HepG2 (cell line): Measurements from ENCODE around the gene TECPR1. TPM values are rescaled to one million over a fixed set of nuclear protein-coding genes. Genes with fewer than 3 reads are reported as not detected.

Source experiments
- ATAC-seq: fragments of 200-7000 bp; cut with Tn5 transposase; 3 replicates; pipeline ENCODE4 v1.9.1; 2020; ENCODE audit warnings: mild to moderate bottlenecking, moderate library complexity
- BruUV-seq: library from RNA; stranded (reverse); fragments of 400-500 nt; replicated peaks from 2 replicates; lab custom pipeline; 2021; lab: Mats Ljungman, UMichigan
- CTCF ChIA-PET: fragments of 300-600 bp; formaldehyde crosslinking; extraction: SDS; loops from one replicate; lab custom pipeline; 2021; ENCODE audit warnings: low total read pairs, inconsistent platforms, low intra/inter-chr PET ratio; lab: Yijun Ruan, JAX
- POLR2A ChIA-PET: fragments of 350-600 bp; sonication (Branson Sonifier 250); formaldehyde crosslinking; loops from one replicate; lab custom pipeline; 2020; ENCODE audit warnings: antibody characterized with exemption, inconsistent platforms; lab: Yijun Ruan, JAX
- DNase-seq: peaks from one replicate; pipeline ENCODE4 v3.0.0-alpha.2; 2015; ENCODE audit warnings: low spot score
- FAIRE-seq: peaks from 3 replicates; lab custom pipeline; 2011; peaks lifted over from hg19 to GRCh38; lab: Jason Lieb, UNC
- H2AFZ ChIP-seq: one replicate; pipeline ENCODE4 v1.6.1; 2011; ENCODE audit warnings: low read length, inconsistent platforms
- H3K27ac ChIP-seq: fragments of 300-600 bp; 3 replicates; pipeline ENCODE4 v1.8.0; 2011; ENCODE audit warnings: mixed run types, mild to moderate bottlenecking, mixed read lengths, low read length, inconsistent platforms; ENCODE audit not compliant: insufficient read depth; ENCODE audit errors: extremely low read length
- H3K27me3 ChIP-seq, 2 experiments: fragments of 200-600 bp in 1 of 2; 2 replicates in 1 of 2; 3 replicates in 1 of 2; pipeline versions ENCODE4 v1.6.0 to v1.8.0; 2011; ENCODE audit warnings: low read length in 2 of 2, mild to moderate bottlenecking in 2 of 2, moderate library complexity in 2 of 2, inconsistent platforms in 1 of 2; ENCODE audit not compliant: insufficient read depth in 2 of 2, control insufficient read depth in 1 of 2
- H3K36me3 ChIP-seq, 2 experiments: fragments of 200-600 bp in 1 of 2; replicated peaks in 1 of 2; 2 replicates in 1 of 2; 3 replicates in 1 of 2; pipeline versions ENCODE4 v1.5.1 to v1.8.0; 2011; ENCODE audit warnings: low read length in 2 of 2, inconsistent platforms in 1 of 2; ENCODE audit not compliant: insufficient read depth in 2 of 2, control insufficient read depth in 1 of 2
- H3K4me1 ChIP-seq: 2 replicates; pipeline ENCODE4 v1.5.1; 2012; ENCODE audit warnings: low read length, inconsistent platforms; ENCODE audit not compliant: insufficient read depth
- H3K4me2 ChIP-seq: 2 replicates; pipeline ENCODE4 v1.6.0; 2011; ENCODE audit warnings: low read depth, low read length, inconsistent platforms
- H3K4me3 ChIP-seq, 3 experiments: fragments of 200-600 bp in 1 of 3; sonication (generic), shearing (Covaris generic) in 1 of 3; replicated peaks in 1 of 3; 2 replicates each; pipeline ENCODE4 v1.5.1; 2011 to 2016; ENCODE audit warnings: low read length in 3 of 3, inconsistent platforms in 2 of 3, low read depth in 2 of 3, mild to moderate bottlenecking in 2 of 3, control low read depth in 1 of 3, mixed read lengths in 1 of 3; ENCODE audit not compliant: insufficient read depth in 1 of 3
- H3K79me2 ChIP-seq: one replicate; pipeline ENCODE4 v1.6.1; 2011; ENCODE audit warnings: low read length, inconsistent platforms; ENCODE audit not compliant: insufficient read depth
- H3K9ac ChIP-seq: 2 replicates; pipeline ENCODE4 v1.6.0; 2011; ENCODE audit warnings: mild to moderate bottlenecking, low read depth, low read length, inconsistent platforms; ENCODE audit not compliant: insufficient read depth
- H3K9me3 ChIP-seq: 2 replicates; pipeline ENCODE4 v1.5.1; 2012; ENCODE audit warnings: mild to moderate bottlenecking, low read length
- H4K20me1 ChIP-seq: 2 replicates; pipeline ENCODE4 v1.6.0; 2011; ENCODE audit warnings: inconsistent platforms, mild to moderate bottlenecking, low read length, moderate library complexity; ENCODE audit not compliant: insufficient read depth
- EZH2 ChIP-seq: conservative IDR thresholded peaks from 2 replicates; pipeline ENCODE4 v1.6.1; 2012; ENCODE audit warnings: mild to moderate bottlenecking, low read depth, low read length, moderate library complexity
- FOSL1 ChIP-seq: sonication (generic); formaldehyde crosslinking; IDR thresholded peaks from 2 replicates; pipeline ENCODE4 v1.9.0; 2021; ENCODE audit warnings: missing genetic modification reagents, borderline replicate concordance
- FOXM1 ChIP-seq: sonication (generic); formaldehyde crosslinking; IDR thresholded peaks from 2 replicates; pipeline ENCODE4 v1.5.0; 2020; ENCODE audit warnings: missing genetic modification reagents
- HMGA1 ChIP-seq: sonication (generic); formaldehyde crosslinking; conservative IDR thresholded peaks from 2 replicates; pipeline ENCODE4 v1.4.0; 2020; ENCODE audit warnings: missing genetic modification reagents
- KAT7 ChIP-seq: IDR thresholded peaks from 2 replicates; pipeline ENCODE4 v1.6.1; 2018; ENCODE audit warnings: borderline replicate concordance, missing compliant biosample characterization
- KLF9 ChIP-seq: IDR thresholded peaks from 2 replicates; pipeline ENCODE4 v1.6.1; 2016; ENCODE audit warnings: low read depth
- POLR2AphosphoS2 ChIP-seq: IDR thresholded peaks from 2 replicates; pipeline ENCODE4 v1.6.1; 2011; ENCODE audit warnings: low read depth, low read length, improper control_type of control experiment
- ZMYM3 ChIP-seq: sonication (generic); formaldehyde crosslinking; IDR thresholded peaks from 2 replicates; pipeline ENCODE4 v1.5.1; 2020; ENCODE audit warnings: mild to moderate bottlenecking, missing genetic modification reagents
- ZNF333 ChIP-seq: sonication (generic); formaldehyde crosslinking; IDR thresholded peaks from 2 replicates; pipeline ENCODE4 v1.4.0; 2020; ENCODE audit warnings: mild to moderate bottlenecking, missing genetic modification reagents, borderline replicate concordance
- ZNF34 ChIP-seq: sonication (generic); formaldehyde crosslinking; IDR thresholded peaks from 2 replicates; pipeline ENCODE4 v1.4.0; 2020; ENCODE audit warnings: mild to moderate bottlenecking, missing genetic modification reagents, borderline replicate concordance
- ZNF510 ChIP-seq: sonication (generic); formaldehyde crosslinking; IDR thresholded peaks from 2 replicates; pipeline ENCODE4 v1.4.0; 2020; ENCODE audit warnings: low read depth, mild to moderate bottlenecking, missing genetic modification reagents
- ZNF557 ChIP-seq: sonication (generic); formaldehyde crosslinking; IDR thresholded peaks from 2 replicates; pipeline ENCODE4 v1.4.0; 2020; ENCODE audit warnings: missing genetic modification reagents
- ZNF564 ChIP-seq: sonication (generic); formaldehyde crosslinking; IDR thresholded peaks from 2 replicates; pipeline ENCODE4 v1.8.1; 2023; ENCODE audit warnings: mild to moderate bottlenecking, missing genetic modification reagents
- ZNF567 ChIP-seq: sonication (generic); formaldehyde crosslinking; IDR thresholded peaks from 2 replicates; pipeline ENCODE4 v1.8.1; 2023; ENCODE audit warnings: mild to moderate bottlenecking, missing genetic modification reagents, borderline replicate concordance
- ZNF652 ChIP-seq: IDR thresholded peaks from 2 replicates; pipeline ENCODE4 v1.6.1; 2016; ENCODE audit warnings: low read depth, borderline replicate concordance
- ZSCAN20 ChIP-seq: sonication (generic); formaldehyde crosslinking; IDR thresholded peaks from 2 replicates; pipeline ENCODE4 v1.4.0; 2020; ENCODE audit warnings: missing genetic modification reagents, mild to moderate bottlenecking, borderline replicate concordance
- ZSCAN25 ChIP-seq: sonication (generic); formaldehyde crosslinking; IDR thresholded peaks from 2 replicates; pipeline ENCODE4 v1.8.0; 2022; ENCODE audit warnings: mild to moderate bottlenecking, missing genetic modification reagents
- ZSCAN30 ChIP-seq: sonication (generic); formaldehyde crosslinking; IDR thresholded peaks from 2 replicates; pipeline ENCODE4 v1.5.0; 2020; ENCODE audit warnings: mild to moderate bottlenecking, missing genetic modification reagents
- WGBS: methylation state at CpG from one replicate; pipeline ENCODE4 v1.1.6; 2017; ENCODE audit warnings: low lambda C conversion rate; 5-methylcytosine and 5-hydroxymethylcytosine counted together
- in situ Hi-C: cut with HindIII; loops from 2 replicates; pipeline ENCODE4 v1.10.0; 2017; ENCODE audit warnings: low pct_unique_long_range_greater_than_20kb; ENCODE audit not compliant: extremely low pct_ligation_motif_present
- intact Hi-C: fragments of 100-400 bp; cut with micrococcal nuclease; formaldehyde crosslinking; loops from one replicate; pipeline ENCODE4 v1.10.0; 2022; ENCODE audit not compliant: unreplicated experiment
- polyA plus RNA-seq, 8 experiments: library from polyadenylated mRNA; depleted of rRNA in 3 of 8; stranded (reverse) in 7 of 8; unstranded in 1 of 8; fragments of >200 nt; fragmentation: Illumina TruSeq in 4 of 8; extraction: Trizol in 4 of 8; gene quantifications; 2 replicates each; pipeline versions ENCODE4 v1.2.1 to v1.2.3, GENCODE V29; 2011 to 2016; ENCODE audit warnings: low read depth in 4 of 8, missing spikeins in 1 of 8, mixed read lengths in 1 of 8; ENCODE audit not compliant: insufficient read depth in 1 of 8
- total RNA-seq, 5 experiments: library from RNA; depleted of rRNA; stranded (reverse); fragments of >200 nt; fragmentation: Illumina TruSeq; extraction: Trizol; gene quantifications; 2 replicates each; pipeline ENCODE4 v1.2.3, GENCODE V29; 2016; ENCODE audit warnings: low read depth in 1 of 5
- TF ChIP-seq, protein P1 (sequence below): IDR thresholded peaks from 2 replicates; pipeline ENCODE4 v1.6.1; 2016; ENCODE audit warnings: control low read depth
- TF ChIP-seq, protein P2 (sequence below): IDR thresholded peaks from 2 replicates; pipeline ENCODE4 v1.6.1; 2012; ENCODE audit warnings: low read depth, low read length, improper control_type of control experiment
- TF ChIP-seq, protein P3 (sequence below): sonication (generic); formaldehyde crosslinking; IDR thresholded peaks from 2 replicates; pipeline ENCODE4 v1.8.0; 2022; ENCODE audit warnings: mild to moderate bottlenecking, missing genetic modification reagents; ENCODE audit not compliant: insufficient replicate concordance
- TF ChIP-seq, protein P4 (sequence below), 2 experiments: fragments of 450-650 bp in 1 of 2; sonication (generic) in 1 of 2; formaldehyde crosslinking; IDR thresholded peaks; 2 replicates each; pipeline versions ENCODE4 v1.5.0 to v1.8.0; 2020 to 2022; ENCODE audit warnings: mild to moderate bottlenecking in 1 of 2, missing genetic modification reagents in 1 of 2

Gene TECPR1
- total and polyA plus RNA-seq, 2 of the 13 experiments (the other 11 are each of a cell fraction or from before 2014, with no cell fraction given), result 2.3 to 6.3 TPM

DNA sequence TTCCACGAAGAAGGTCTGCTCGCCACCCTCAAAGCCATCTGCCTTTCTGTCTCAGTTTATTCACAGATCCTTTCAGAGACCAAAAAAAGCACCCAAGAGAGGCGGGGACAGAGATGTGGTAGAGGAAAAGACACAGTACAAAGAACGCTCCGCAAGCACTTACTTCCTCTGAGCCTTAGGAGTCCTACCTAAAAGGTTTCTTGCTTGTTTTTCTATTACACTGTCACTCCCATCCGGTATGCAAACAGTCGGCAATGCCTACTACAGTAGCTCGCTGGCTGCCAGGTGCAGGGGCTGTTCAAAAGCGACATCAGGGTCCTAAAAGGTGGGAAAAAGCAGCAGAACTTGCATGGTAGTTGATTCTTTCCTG lies 816 bp downstream of the TECPR1 start:
- peak overlapping the region; percentile 71 for H3K9ac ChIP-seq
- in situ Hi-C loops, result no loop called here
- BruUV-seq, result no TSS peak
- ChIA-PET POLR2A (interaction anchor here (0.9 to 1.8 kb wide), 3 partner anchors 11 to 149 kb away, joined by 3 to 6 read pairs (median 3); no protein-coding TSS in a partner anchor), CTCF (no interaction called here)
- peak overlapping the region; percentile 78 for H3K27ac ChIP-seq
- peak overlapping the region; percentile 17 for H2AFZ ChIP-seq
- no peaks in the 10 kb centered on the region; a peak in 1 of 5 replicates for H3K36me3 ChIP-seq
- H3K27me3 ChIP-seq, result no peaks in the 10 kb centered on the region; a peak in 1 of 5 replicates
- peaks cover 31% of the 10 kb centered on the region for H3K4me1 ChIP-seq
- no peak for DNase-seq
- H3K4me2 ChIP-seq, result peak overlapping the region; percentile 86
- peak; percentile 15 for ATAC-seq
- H3K4me3 ChIP-seq, result peak overlapping the region; percentile 66 to 100 (median 88)
- peaks cover 21% of the 10 kb centered on the region for H3K79me2 ChIP-seq
- intact Hi-C loops, result no loop called here
- WGBS, result 2% methylated on average over 9 of the region's 9 CpGs
- H3K9me3 ChIP-seq, result no peaks in the 10 kb centered on the region
- FAIRE-seq, result no peak
- H4K20me1 ChIP-seq, result no peaks in the 10 kb centered on the region
- TF ChIP-seq, protein P1, sequence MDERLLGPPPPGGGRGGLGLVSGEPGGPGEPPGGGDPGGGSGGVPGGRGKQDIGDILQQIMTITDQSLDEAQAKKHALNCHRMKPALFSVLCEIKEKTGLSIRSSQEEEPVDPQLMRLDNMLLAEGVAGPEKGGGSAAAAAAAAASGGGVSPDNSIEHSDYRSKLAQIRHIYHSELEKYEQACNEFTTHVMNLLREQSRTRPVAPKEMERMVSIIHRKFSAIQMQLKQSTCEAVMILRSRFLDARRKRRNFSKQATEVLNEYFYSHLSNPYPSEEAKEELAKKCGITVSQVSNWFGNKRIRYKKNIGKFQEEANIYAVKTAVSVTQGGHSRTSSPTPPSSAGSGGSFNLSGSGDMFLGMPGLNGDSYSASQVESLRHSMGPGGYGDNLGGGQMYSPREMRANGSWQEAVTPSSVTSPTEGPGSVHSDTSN, result no peak
- TF ChIP-seq EZH2, result no peak
- no peak for TF ChIP-seq POLR2AphosphoS2
- no peak for TF ChIP-seq FOSL1 (CRISPR knock-in tag)
- TF ChIP-seq ZSCAN25 (CRISPR knock-in tag), result no peak
- TF ChIP-seq ZNF564, result no peak
- no peak for TF ChIP-seq ZNF557 (CRISPR knock-in tag)
- no peak for TF ChIP-seq ZMYM3 (CRISPR knock-in tag)
- no peak for TF ChIP-seq ZNF567 (CRISPR knock-in tag)
- TF ChIP-seq, protein P2, sequence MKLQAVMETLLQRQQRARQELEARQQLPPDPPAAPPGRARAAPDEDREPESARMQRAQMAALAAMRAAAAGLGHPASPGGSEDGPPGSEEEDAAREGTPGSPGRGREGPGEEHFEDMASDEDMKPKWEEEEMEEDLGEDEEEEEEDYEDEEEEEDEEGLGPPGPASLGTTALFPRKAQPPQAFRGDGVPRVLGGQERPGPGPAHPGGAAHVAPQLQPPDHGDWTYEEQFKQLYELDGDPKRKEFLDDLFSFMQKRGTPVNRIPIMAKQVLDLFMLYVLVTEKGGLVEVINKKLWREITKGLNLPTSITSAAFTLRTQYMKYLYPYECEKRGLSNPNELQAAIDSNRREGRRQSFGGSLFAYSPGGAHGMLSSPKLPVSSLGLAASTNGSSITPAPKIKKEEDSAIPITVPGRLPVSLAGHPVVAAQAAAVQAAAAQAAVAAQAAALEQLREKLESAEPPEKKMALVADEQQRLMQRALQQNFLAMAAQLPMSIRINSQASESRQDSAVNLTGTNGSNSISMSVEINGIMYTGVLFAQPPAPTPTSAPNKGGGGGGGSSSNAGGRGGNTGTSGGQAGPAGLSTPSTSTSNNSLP, result no peak
- TF ChIP-seq HMGA1 (CRISPR knock-in tag), result no peak
- no peak for TF ChIP-seq ZNF652 (CRISPR knock-in tag)
- TF ChIP-seq ZNF333 (CRISPR knock-in tag), result no peak
- TF ChIP-seq, protein P3, sequence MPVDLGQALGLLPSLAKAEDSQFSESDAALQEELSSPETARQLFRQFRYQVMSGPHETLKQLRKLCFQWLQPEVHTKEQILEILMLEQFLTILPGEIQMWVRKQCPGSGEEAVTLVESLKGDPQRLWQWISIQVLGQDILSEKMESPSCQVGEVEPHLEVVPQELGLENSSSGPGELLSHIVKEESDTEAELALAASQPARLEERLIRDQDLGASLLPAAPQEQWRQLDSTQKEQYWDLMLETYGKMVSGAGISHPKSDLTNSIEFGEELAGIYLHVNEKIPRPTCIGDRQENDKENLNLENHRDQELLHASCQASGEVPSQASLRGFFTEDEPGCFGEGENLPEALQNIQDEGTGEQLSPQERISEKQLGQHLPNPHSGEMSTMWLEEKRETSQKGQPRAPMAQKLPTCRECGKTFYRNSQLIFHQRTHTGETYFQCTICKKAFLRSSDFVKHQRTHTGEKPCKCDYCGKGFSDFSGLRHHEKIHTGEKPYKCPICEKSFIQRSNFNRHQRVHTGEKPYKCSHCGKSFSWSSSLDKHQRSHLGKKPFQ, result peak; percentile 55
- TF ChIP-seq ZNF34, result no peak
- no peak for TF ChIP-seq KLF9 (CRISPR knock-in tag)
- no peak for TF ChIP-seq ZSCAN30 (CRISPR knock-in tag)
- TF ChIP-seq ZSCAN20 (CRISPR knock-in tag), result no peak
- TF ChIP-seq KAT7, result no peak
- TF ChIP-seq, protein P4, sequence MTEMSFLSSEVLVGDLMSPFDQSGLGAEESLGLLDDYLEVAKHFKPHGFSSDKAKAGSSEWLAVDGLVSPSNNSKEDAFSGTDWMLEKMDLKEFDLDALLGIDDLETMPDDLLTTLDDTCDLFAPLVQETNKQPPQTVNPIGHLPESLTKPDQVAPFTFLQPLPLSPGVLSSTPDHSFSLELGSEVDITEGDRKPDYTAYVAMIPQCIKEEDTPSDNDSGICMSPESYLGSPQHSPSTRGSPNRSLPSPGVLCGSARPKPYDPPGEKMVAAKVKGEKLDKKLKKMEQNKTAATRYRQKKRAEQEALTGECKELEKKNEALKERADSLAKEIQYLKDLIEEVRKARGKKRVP (CRISPR knock-in tag; IDR thresholded peaks at IDR 0.05), result 0 out of 4 replicates have a peak, but pooled peaks of 1 of the 2 experiments have one; percentile 4
- TF ChIP-seq ZNF510, result no peak
- no peak for TF ChIP-seq FOXM1 (CRISPR knock-in tag)
